Suprapubic skin (tissue), 4 donors: ENCODE data around the gene CFAP107.

Experiments used
- POLR2A ChIP-seq, 2 donors: fragments of 450-650 bp; IDR thresholded peaks; one replicate each; pipeline ENCODE4 v1.6.1; 2017; ENCODE audit warnings: antibody characterized with exemption in 2 of 2, mild to moderate bottlenecking in 2 of 2, moderate library complexity in 2 of 2
- POLR2AphosphoS5 ChIP-seq, 3 donors: sonication (generic); formaldehyde crosslinking; IDR thresholded peaks; one replicate each; pipeline ENCODE4 v1.6.1; 2017; ENCODE audit warnings: antibody characterized with exemption in 3 of 3
- TF ChIP-seq, protein P1 (sequence below), 2 donors: fragments of 200-600 bp in 1 of 2; fragments of 450-650 bp in 1 of 2; sonication (generic) in 1 of 2; IDR thresholded peaks; one replicate each; pipeline ENCODE4 v1.5.1; 2016 to 2019; ENCODE audit warnings: antibody characterized with exemption in 2 of 2, mild to moderate bottlenecking in 1 of 2, moderate library complexity in 1 of 2

- TF ChIP-seq POLR2AphosphoS5 (IDR thresholded peaks at IDR 0.05) = no peak
- TF ChIP-seq, protein P1, sequence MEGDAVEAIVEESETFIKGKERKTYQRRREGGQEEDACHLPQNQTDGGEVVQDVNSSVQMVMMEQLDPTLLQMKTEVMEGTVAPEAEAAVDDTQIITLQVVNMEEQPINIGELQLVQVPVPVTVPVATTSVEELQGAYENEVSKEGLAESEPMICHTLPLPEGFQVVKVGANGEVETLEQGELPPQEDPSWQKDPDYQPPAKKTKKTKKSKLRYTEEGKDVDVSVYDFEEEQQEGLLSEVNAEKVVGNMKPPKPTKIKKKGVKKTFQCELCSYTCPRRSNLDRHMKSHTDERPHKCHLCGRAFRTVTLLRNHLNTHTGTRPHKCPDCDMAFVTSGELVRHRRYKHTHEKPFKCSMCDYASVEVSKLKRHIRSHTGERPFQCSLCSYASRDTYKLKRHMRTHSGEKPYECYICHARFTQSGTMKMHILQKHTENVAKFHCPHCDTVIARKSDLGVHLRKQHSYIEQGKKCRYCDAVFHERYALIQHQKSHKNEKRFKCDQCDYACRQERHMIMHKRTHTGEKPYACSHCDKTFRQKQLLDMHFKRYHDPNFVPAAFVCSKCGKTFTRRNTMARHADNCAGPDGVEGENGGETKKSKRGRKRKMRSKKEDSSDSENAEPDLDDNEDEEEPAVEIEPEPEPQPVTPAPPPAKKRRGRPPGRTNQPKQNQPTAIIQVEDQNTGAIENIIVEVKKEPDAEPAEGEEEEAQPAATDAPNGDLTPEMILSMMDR (IDR thresholded peaks at IDR 0.05) = no peak
- no peak for TF ChIP-seq POLR2A (IDR thresholded peaks at IDR 0.05)
Observed at GRCh38 chr1:12738934-12739333, 7.1 kb upstream of the CFAP107 start.
